Tibial nerve (tissue), 4 donors: Measurements from ENCODE around the gene CYP26B1. TPM values are rescaled to one million over a fixed set of nuclear protein-coding genes. Genes with fewer than 3 reads are reported as not detected.
A peak's percentile ranks its signal among the peaks of the same experiment; 100 is the strongest.

Experiments
- DNase-seq, 2 donors: peaks; one replicate each; pipeline ENCODE4 v3.0.0-alpha.2; 2019; ENCODE audit warnings: low spot score in 2 of 2
- H3K27ac ChIP-seq, 4 donors: fragments of 200-600 bp; sonication (generic) in 3 of 4; one replicate each; pipeline ENCODE4 v1.5.1; 2017 to 2019; ENCODE audit warnings: mild to moderate bottlenecking in 1 of 4
- H3K27me3 ChIP-seq, 2 donors: fragments of 200-600 bp; sonication (generic) in 1 of 2; one replicate each; pipeline versions ENCODE4 v1.5.1 to v1.6.0; 2017 to 2019
- H3K36me3 ChIP-seq, 3 donors: fragments of 200-600 bp; sonication (generic); one replicate each; pipeline ENCODE4 v1.5.1; 2018 to 2019
- H3K4me1 ChIP-seq, 4 donors: fragments of 200-600 bp; sonication (generic) in 3 of 4; one replicate each; pipeline ENCODE4 v1.5.1; 2017 to 2019
- H3K4me3 ChIP-seq, 4 donors: fragments of 200-600 bp; sonication (generic) in 3 of 4; one replicate each; pipeline ENCODE4 v1.5.1; 2017 to 2019; ENCODE audit warnings: mild to moderate bottlenecking in 1 of 4, moderate library complexity in 1 of 4
- H3K9me3 ChIP-seq, 4 donors: fragments of 200-600 bp; sonication (generic) in 3 of 4; one replicate each; pipeline ENCODE4 v1.5.1; 2017 to 2019
- CTCF ChIP-seq, 5 experiments: fragments of 200-600 bp in 3 of 5; fragments of 450-650 bp in 2 of 5; sonication (generic) in 3 of 5; IDR thresholded peaks; one replicate each; pipeline ENCODE4 v1.5.1; 2016 to 2019; ENCODE audit warnings: antibody characterized with exemption in 5 of 5, mild to moderate bottlenecking in 3 of 5, moderate library complexity in 2 of 5
- EP300 ChIP-seq, 2 donors: sonication (generic); formaldehyde crosslinking; IDR thresholded peaks; one replicate each; pipeline ENCODE4 v1.6.1; 2017; ENCODE audit warnings: antibody characterized with exemption in 2 of 2, mild to moderate bottlenecking in 1 of 2
- POLR2A ChIP-seq, 2 donors: fragments of 450-650 bp; IDR thresholded peaks; one replicate each; pipeline ENCODE4 v1.6.1; 2017; ENCODE audit warnings: antibody characterized with exemption in 2 of 2, mild to moderate bottlenecking in 2 of 2, moderate library complexity in 2 of 2
- WGBS, 2 donors: methylation state at CpG; one replicate each; pipeline ENCODE4 v1.1.5; 2018; 5-methylcytosine and 5-hydroxymethylcytosine counted together
- total RNA-seq, 4 donors: library from RNA; depleted of rRNA; stranded (reverse); fragments of >200 nt; gene quantifications; one replicate each; pipeline ENCODE4 v1.1.0, GENCODE V29; 2016

The CYP26B1 gene
- total RNA-seq, 4 donors from 2014 or later: 14.4 to 37.7 (median 34.2) TPM

- TF ChIP-seq POLR2A (IDR thresholded peaks at IDR 0.05): no peak
- H3K4me1 ChIP-seq: peaks cover 0 to 64% (median 22%) of the 10 kb centered on the region in 4 donors
- no peak overlapping the region for H3K27ac ChIP-seq
- H3K36me3 ChIP-seq: peaks cover 0 to 27% (median 0%) of the 10 kb centered on the region in 3 donors
- H3K4me3 ChIP-seq: no peak overlapping the region
- no peaks in the 10 kb centered on the region for H3K27me3 ChIP-seq
- no peak for DNase-seq
- no peaks in the 10 kb centered on the region for H3K9me3 ChIP-seq
- 71 to 74% methylated on average over 6 to 7 of the region's 7 CpGs for WGBS, 2 donors
These were observed 10.6 kb downstream of the CYP26B1 start for GRCh38 chr2:72136933-72137497.

- 40 to 45% methylated on average over 9 to 10 of the region's 10 CpGs for WGBS, 2 donors
- Histone ChIP-seq H3K4me1 (peaks cover 0 to 58% (median 22%) of the 10 kb centered on the region in 4 donors), H3K27ac (no peak overlapping the region), H3K4me3 (no peak overlapping the region), H3K9me3 (no peaks in the 10 kb centered on the region), H3K36me3 (peaks cover 0 to 32% (median 0%) of the 10 kb centered on the region in 3 donors), H3K27me3 (no peaks in the 10 kb centered on the region)
- DNase-seq: peak in 1 of 2 donors; percentile 14
- TF ChIP-seq CTCF (IDR thresholded peaks at IDR 0.05) (no peak), EP300 (IDR thresholded peaks at IDR 0.05) (no peak), POLR2A (IDR thresholded peaks at IDR 0.05) (no peak)
These were observed 11.3 kb downstream of the CYP26B1 start for GRCh38 chr2:72136331-72136730.

DNA sequence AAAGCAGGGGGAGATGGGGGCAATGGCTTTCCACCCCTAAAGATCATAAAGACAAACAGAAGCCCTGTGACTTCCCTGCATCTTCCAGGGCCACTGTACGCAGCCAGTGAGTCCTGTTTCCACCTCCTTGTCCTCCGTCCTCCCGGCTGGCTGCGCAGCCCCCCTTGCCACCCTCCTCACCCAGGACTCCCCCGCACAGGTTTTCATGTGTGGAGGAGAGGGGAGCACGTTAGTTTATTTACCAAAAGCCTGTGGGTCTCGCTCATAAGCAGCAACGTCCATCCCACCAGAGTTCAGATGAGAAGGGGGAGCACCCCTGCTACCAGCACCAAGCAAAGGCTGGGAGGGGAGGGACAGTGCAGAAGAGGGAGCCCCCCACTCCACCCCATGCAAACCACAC, 11.7 kb downstream of the CYP26B1 start:
- TF ChIP-seq POLR2A (IDR thresholded peaks at IDR 0.05) (no peak), CTCF (IDR thresholded peaks at IDR 0.05) (no peak), EP300 (IDR thresholded peaks at IDR 0.05) (no peak)
- WGBS, 2 donors: 68 to 70% methylated on average over 8 of the region's 8 CpGs

GRCh38 chr2:72134997-72135800, 12.5 kb downstream of the CYP26B1 start:
- H3K4me3 ChIP-seq: no peak overlapping the region
- peaks cover 0 to 48% (median 22%) of the 10 kb centered on the region in 4 donors for H3K4me1 ChIP-seq
- no peaks in the 10 kb centered on the region for H3K27me3 ChIP-seq
- no peaks in the 10 kb centered on the region for H3K9me3 ChIP-seq
- WGBS, 2 donors: 92 to 96% methylated on average over 19 of the region's 19 CpGs
- TF ChIP-seq CTCF (IDR thresholded peaks at IDR 0.05) (no peak), EP300 (IDR thresholded peaks at IDR 0.05) (no peak), POLR2A (IDR thresholded peaks at IDR 0.05) (no peak)
- peak in 1 of 2 donors; percentile 8 for DNase-seq
- peaks cover 0 to 32% (median 0%) of the 10 kb centered on the region in 3 donors for H3K36me3 ChIP-seq
- no peak overlapping the region for H3K27ac ChIP-seq

More for the DNA sequence above, 11.7 kb downstream of the CYP26B1 start:
- no peak overlapping the region for H3K27ac ChIP-seq
- H3K4me3 ChIP-seq: no peak overlapping the region
- H3K9me3 ChIP-seq: no peaks in the 10 kb centered on the region
- H3K4me1 ChIP-seq: peaks cover 0 to 54% (median 22%) of the 10 kb centered on the region in 4 donors
- no peak for DNase-seq
- H3K27me3 ChIP-seq: no peaks in the 10 kb centered on the region
- peaks cover 0 to 32% (median 0%) of the 10 kb centered on the region in 3 donors for H3K36me3 ChIP-seq

DNA sequence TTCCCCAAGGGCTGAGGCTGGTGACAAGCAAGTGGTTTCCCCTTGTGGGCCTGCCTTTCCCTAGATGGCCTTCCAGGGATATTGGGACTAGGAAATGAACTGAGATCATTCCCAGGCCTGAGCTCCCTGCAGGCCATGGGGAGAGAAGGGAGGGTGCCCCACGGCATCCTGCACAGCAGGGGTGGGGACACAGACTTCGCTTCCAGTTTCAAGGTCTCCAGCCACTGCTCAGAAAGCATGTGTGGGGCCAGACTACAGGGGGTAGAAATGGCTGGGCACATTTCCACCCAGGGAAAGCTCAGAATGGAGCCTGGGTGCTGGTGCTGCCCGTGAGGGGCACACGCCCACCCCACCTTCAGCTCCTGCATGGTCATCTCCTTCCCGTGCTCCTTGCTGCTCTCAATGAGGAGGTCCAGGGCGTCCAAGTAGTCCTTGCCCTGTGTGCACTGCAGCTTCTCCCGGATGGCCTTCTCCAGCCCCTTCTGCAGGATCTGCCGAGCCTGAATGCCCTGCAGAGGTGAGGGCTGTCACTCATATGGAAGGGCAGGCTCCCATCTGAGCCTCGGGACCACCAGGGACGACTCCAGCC, 13.2 kb downstream of the CYP26B1 start:
- WGBS, 2 donors: 91 to 92% methylated on average over 10 of the region's 10 CpGs
- H3K27me3 ChIP-seq: no peaks in the 10 kb centered on the region
- H3K9me3 ChIP-seq: no peaks in the 10 kb centered on the region
- H3K4me3 ChIP-seq: no peak overlapping the region
- TF ChIP-seq POLR2A (IDR thresholded peaks at IDR 0.05): no peak
- no peak for TF ChIP-seq CTCF (IDR thresholded peaks at IDR 0.05)
- TF ChIP-seq EP300 (IDR thresholded peaks at IDR 0.05): no peak
- no peak for DNase-seq
- H3K4me1 ChIP-seq: peaks cover 0 to 42% (median 22%) of the 10 kb centered on the region in 4 donors
- H3K27ac ChIP-seq: no peak overlapping the region
- peaks cover 0 to 32% (median 0%) of the 10 kb centered on the region in 3 donors for H3K36me3 ChIP-seq
